Measurements from ENCODE around the gene PANK4.

- TF ChIP-seq CTCF (IDR thresholded peaks at IDR 0.05; ENCODE audit: low read length) = no peak
- TF ChIP-seq EZH2phosphoT487 (IDR thresholded peaks at IDR 0.05; ENCODE audit: low read length) = no peak
- no peak for TF ChIP-seq EZH2 (optimal IDR thresholded peaks at IDR 0.05; ENCODE audit: low read depth, low read length)
These were observed 12.3 kb downstream of the PANK4 start for GRCh38 chr1:2513939-2514652.

All from MM.1S (cell line).